ENCODE measurements around the gene HEATR5A.

DNA sequence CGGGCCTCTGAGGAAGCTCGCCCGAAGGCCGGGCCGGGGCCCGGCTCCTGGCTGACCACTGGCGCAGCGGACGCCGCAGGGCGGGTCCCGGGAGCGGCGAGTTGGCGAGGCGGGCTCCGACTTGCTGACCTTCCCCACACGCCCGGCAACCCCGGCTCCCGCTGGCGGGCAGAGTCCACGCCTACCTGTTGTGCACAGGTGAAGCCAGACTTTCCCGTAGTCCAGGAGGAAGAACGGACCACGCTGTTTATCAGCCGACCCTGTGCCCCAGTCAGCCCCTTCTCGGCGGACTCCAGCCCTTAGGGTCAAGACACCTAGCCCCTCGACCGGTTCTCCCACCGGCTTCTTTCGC, 407 bp downstream of the HEATR5A start:
- TF ChIP-seq POLR2A (IDR thresholded peaks at IDR 0.05) = no peak
- TF ChIP-seq, protein P1, sequence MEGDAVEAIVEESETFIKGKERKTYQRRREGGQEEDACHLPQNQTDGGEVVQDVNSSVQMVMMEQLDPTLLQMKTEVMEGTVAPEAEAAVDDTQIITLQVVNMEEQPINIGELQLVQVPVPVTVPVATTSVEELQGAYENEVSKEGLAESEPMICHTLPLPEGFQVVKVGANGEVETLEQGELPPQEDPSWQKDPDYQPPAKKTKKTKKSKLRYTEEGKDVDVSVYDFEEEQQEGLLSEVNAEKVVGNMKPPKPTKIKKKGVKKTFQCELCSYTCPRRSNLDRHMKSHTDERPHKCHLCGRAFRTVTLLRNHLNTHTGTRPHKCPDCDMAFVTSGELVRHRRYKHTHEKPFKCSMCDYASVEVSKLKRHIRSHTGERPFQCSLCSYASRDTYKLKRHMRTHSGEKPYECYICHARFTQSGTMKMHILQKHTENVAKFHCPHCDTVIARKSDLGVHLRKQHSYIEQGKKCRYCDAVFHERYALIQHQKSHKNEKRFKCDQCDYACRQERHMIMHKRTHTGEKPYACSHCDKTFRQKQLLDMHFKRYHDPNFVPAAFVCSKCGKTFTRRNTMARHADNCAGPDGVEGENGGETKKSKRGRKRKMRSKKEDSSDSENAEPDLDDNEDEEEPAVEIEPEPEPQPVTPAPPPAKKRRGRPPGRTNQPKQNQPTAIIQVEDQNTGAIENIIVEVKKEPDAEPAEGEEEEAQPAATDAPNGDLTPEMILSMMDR (IDR thresholded peaks at IDR 0.05) = no peak

Data from Peyer's patch (tissue), 4 donors.